WTC11 (cell line): ENCODE measurements around the gene TMED10. TPM values are rescaled to one million over a fixed set of nuclear protein-coding genes. Genes with fewer than 3 reads are reported as not detected.

ENCODE experiments used
- ATAC-seq: fragments of 200-7000 bp; cut with Tn5 transposase; 2 replicates; pipeline ENCODE4 v1.10.0; 2021; ENCODE audit warnings: mild to moderate bottlenecking, moderate library complexity
- CTCF ChIA-PET: fragments of 300-600 bp; sonication (Branson Sonifier 250); formaldehyde crosslinking; loops from one replicate; lab custom pipeline; 2021; ENCODE audit warnings: antibody characterized with exemption; lab: Charles Lee
- POLR2A ChIA-PET: fragments of 350-600 bp; sonication (Branson Sonifier 250); formaldehyde crosslinking; loops from one replicate; lab custom pipeline; 2021; ENCODE audit warnings: antibody characterized with exemption; lab: Charles Lee
- DNase-seq: peaks from one replicate; pipeline ENCODE4 v3.0.0; 2021; ENCODE audit warnings: low spot score
- H3K27ac Mint-ChIP-seq: 2 replicates; pipeline ENCODE4 v1.8.0; 2021; ENCODE audit warnings: mixed read lengths
- H3K27me3 Mint-ChIP-seq: 2 replicates; pipeline ENCODE4 v1.8.0; 2021; ENCODE audit warnings: low read depth, mild to moderate bottlenecking, moderate library complexity, mixed read lengths
- H3K36me3 Mint-ChIP-seq: 2 replicates; pipeline ENCODE4 v1.8.0; 2021; ENCODE audit warnings: mixed read lengths
- H3K4me1 Mint-ChIP-seq: 2 replicates; pipeline ENCODE4 v1.8.0; 2022; ENCODE audit warnings: mixed read lengths
- H3K4me3 Mint-ChIP-seq: 2 replicates; pipeline ENCODE4 v1.8.0; 2021; ENCODE audit warnings: mild to moderate bottlenecking, moderate library complexity, mixed read lengths
- H3K9me3 Mint-ChIP-seq: 2 replicates; pipeline ENCODE4 v1.8.0; 2021; ENCODE audit warnings: mixed read lengths
- AR ChIP-seq: fragments of 250-450 bp; sonication (Bioruptor Pico); IDR thresholded peaks from 2 replicates; pipeline ENCODE4 v1.9.0; 2021; ENCODE audit warnings: mild to moderate bottlenecking
- CBFB ChIP-seq: sonication (generic); formaldehyde crosslinking; IDR thresholded peaks from 2 replicates; pipeline ENCODE4 v1.8.1; 2022; ENCODE audit warnings: mild to moderate bottlenecking, low read depth, missing genetic modification reagents
- ESRRA ChIP-seq: sonication (generic); formaldehyde crosslinking; IDR thresholded peaks from 2 replicates; pipeline ENCODE4 v1.8.1; 2022; ENCODE audit warnings: mild to moderate bottlenecking, missing genetic modification reagents, borderline replicate concordance
- KAT7 ChIP-seq: sonication (generic); formaldehyde crosslinking; IDR thresholded peaks from 2 replicates; pipeline ENCODE4 v1.8.1; 2023; ENCODE audit warnings: missing genetic modification reagents, mild to moderate bottlenecking, borderline replicate concordance
- MXD4 ChIP-seq: fragments of 250-450 bp; sonication (Bioruptor Pico); IDR thresholded peaks from 2 replicates; pipeline ENCODE4 v1.8.0; 2021; ENCODE audit warnings: mild to moderate bottlenecking, moderate library complexity, borderline replicate concordance
- NR3C1 ChIP-seq: sonication (generic); formaldehyde crosslinking; conservative IDR thresholded peaks from 2 replicates; pipeline ENCODE4 v1.8.1; 2023; ENCODE audit warnings: low read depth, mild to moderate bottlenecking, missing genetic modification reagents
- PRRX2 ChIP-seq: fragments of 250-450 bp; sonication (Bioruptor Pico); IDR thresholded peaks from 2 replicates; pipeline ENCODE4 v1.8.0; 2021; ENCODE audit warnings: mild to moderate bottlenecking
- RORB ChIP-seq: fragments of 250-450 bp; sonication (Bioruptor Pico); IDR thresholded peaks from 2 replicates; pipeline ENCODE4 v1.9.0; 2021; ENCODE audit warnings: mild to moderate bottlenecking
- SP1 ChIP-seq: sonication (generic); formaldehyde crosslinking; conservative IDR thresholded peaks from 2 replicates; pipeline ENCODE4 v1.8.1; 2022; ENCODE audit warnings: missing genetic modification reagents
- TCF7 ChIP-seq: sonication (generic); formaldehyde crosslinking; IDR thresholded peaks from 2 replicates; pipeline ENCODE4 v1.8.0; 2022; ENCODE audit warnings: mild to moderate bottlenecking, low read depth, missing genetic modification reagents, moderate library complexity
- TEAD4 ChIP-seq: sonication (generic); formaldehyde crosslinking; IDR thresholded peaks from 2 replicates; pipeline ENCODE4 v1.8.0; 2022; ENCODE audit warnings: mild to moderate bottlenecking, missing genetic modification reagents
- ZNF219 ChIP-seq: sonication (generic); formaldehyde crosslinking; IDR thresholded peaks from 2 replicates; pipeline ENCODE4 v1.8.0; 2023; ENCODE audit warnings: missing genetic modification reagents, mild to moderate bottlenecking, borderline replicate concordance
- ZNF396 ChIP-seq: fragments of 250-450 bp; sonication (Bioruptor Pico); IDR thresholded peaks from 2 replicates; pipeline ENCODE4 v1.8.0; 2021; ENCODE audit warnings: mild to moderate bottlenecking, moderate library complexity, borderline replicate concordance
- ZNF416 ChIP-seq: fragments of 250-450 bp; sonication (Bioruptor Pico); IDR thresholded peaks from 2 replicates; pipeline ENCODE4 v1.9.0; 2021; ENCODE audit warnings: mild to moderate bottlenecking, inconsistent platforms
- total RNA-seq: library from RNA; stranded (reverse); gene quantifications from 3 replicates; pipeline ENCODE4 v1.2.3, GENCODE V29; 2021
- TF ChIP-seq, protein P1 (sequence below): sonication (generic); formaldehyde crosslinking; IDR thresholded peaks from 2 replicates; pipeline ENCODE4 v1.8.0; 2022; ENCODE audit warnings: mild to moderate bottlenecking, missing genetic modification reagents
- TF ChIP-seq, protein P2 (sequence below): sonication (generic); formaldehyde crosslinking; IDR thresholded peaks from 2 replicates; pipeline ENCODE4 v1.8.1; 2023; ENCODE audit warnings: mild to moderate bottlenecking, missing genetic modification reagents, moderate library complexity
- TF ChIP-seq, protein P3 (sequence below): sonication (generic); formaldehyde crosslinking; IDR thresholded peaks from 2 replicates; pipeline ENCODE4 v1.8.0; 2022; ENCODE audit warnings: missing genetic modification reagents
- TF ChIP-seq, protein P4 (sequence below): sonication (generic); formaldehyde crosslinking; IDR thresholded peaks from 2 replicates; pipeline ENCODE4 v1.8.1; 2022; ENCODE audit warnings: missing genetic modification reagents, borderline replicate concordance
- TF ChIP-seq, protein P5 (sequence below): sonication (generic); formaldehyde crosslinking; IDR thresholded peaks from 2 replicates; pipeline ENCODE4 v1.8.1; 2022; ENCODE audit warnings: mild to moderate bottlenecking, moderate library complexity, missing genetic modification reagents
- TF ChIP-seq, protein P6 (sequence below): sonication (generic); formaldehyde crosslinking; IDR thresholded peaks from 2 replicates; pipeline ENCODE4 v1.8.1; 2023; ENCODE audit warnings: mild to moderate bottlenecking, moderate library complexity, missing genetic modification reagents

TMED10 gene
- total RNA-seq, 1 experiment from 2014 or later = 234 TPM

DNA sequence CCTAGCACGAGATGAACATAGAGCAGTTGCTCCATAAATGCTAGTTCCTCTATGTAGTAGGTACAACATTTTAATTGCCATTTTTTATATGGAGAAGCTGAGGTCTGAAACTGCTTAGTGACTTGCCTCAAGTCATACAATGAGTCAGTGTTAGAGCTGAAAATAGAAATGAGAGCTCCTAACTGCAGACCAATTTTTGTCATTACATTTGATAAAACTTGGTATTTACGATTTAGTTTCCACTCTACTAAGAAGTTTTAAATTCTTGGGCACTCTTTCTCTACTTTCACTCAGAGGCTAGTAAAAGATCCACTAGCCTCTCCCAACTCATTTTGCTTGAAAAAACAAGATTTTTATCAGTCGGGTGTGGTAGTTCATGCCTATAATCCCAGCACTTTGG is 8.1 kb upstream of the TMED10 start:
- Mint-ChIP-seq H3K27ac (no peak overlapping the region), H3K4me1 (peaks cover 5% of the 10 kb centered on the region; the same call in 1 of the 2 replicates), H3K36me3 (no peaks in the 10 kb centered on the region), H3K4me3 (no peak overlapping the region), H3K27me3 (peaks cover 19% of the 10 kb centered on the region)
- POLR2A ChIA-PET = no interaction called here
- CTCF ChIA-PET = no interaction called here
- no peak for TF ChIP-seq MXD4 (CRISPR knock-in tag)
- TF ChIP-seq, protein P1, sequence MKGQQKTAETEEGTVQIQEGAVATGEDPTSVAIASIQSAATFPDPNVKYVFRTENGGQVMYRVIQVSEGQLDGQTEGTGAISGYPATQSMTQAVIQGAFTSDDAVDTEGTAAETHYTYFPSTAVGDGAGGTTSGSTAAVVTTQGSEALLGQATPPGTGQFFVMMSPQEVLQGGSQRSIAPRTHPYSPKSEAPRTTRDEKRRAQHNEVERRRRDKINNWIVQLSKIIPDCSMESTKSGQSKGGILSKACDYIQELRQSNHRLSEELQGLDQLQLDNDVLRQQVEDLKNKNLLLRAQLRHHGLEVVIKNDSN (CRISPR knock-in tag) = no peak
- no peak for TF ChIP-seq KAT7 (CRISPR knock-in tag)
- TF ChIP-seq AR (CRISPR knock-in tag) = no peak
- no peak for TF ChIP-seq SP1 (CRISPR knock-in tag)
- TF ChIP-seq, all 79 proteins: peak for 0
- H3K9me3 Mint-ChIP-seq = no peaks in the 10 kb centered on the region
- ATAC-seq (no peak), DNase-seq (no peak)

DNA sequence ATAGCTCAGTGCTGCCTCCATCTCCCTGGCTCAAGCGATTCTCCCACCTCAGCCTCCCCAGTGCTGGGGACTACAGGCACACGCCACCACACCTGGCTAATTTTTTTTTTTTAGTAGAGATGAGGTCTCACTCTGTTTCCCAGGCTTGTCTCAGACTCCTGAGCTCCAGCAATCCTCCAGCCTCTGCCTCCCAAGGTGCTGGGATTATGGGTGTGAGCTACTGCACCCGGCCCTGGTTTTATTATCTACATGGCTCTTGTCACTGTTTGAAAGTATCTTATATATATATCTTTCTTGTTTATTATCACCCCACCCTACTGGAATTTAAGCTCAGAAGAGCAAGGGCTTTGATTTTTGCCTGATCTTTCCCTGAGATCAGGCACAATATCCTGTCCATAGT is 7.6 kb upstream of the TMED10 start:
- ATAC-seq (no peak), DNase-seq (no peak)
- Mint-ChIP-seq H3K4me3 (no peak overlapping the region), H3K27me3 (peaks cover 19% of the 10 kb centered on the region), H3K27ac (no peak overlapping the region), H3K4me1 (peaks cover 5% of the 10 kb centered on the region; the same call in 1 of the 2 replicates), H3K9me3 (no peaks in the 10 kb centered on the region), H3K36me3 (no peaks in the 10 kb centered on the region)
- ChIA-PET CTCF (no interaction called here), POLR2A (no interaction called here)
- TF ChIP-seq TCF7 (CRISPR knock-in tag) = no peak
- TF ChIP-seq ESRRA (CRISPR knock-in tag) = no peak
- TF ChIP-seq PRRX2 (CRISPR knock-in tag) = no peak
- TF ChIP-seq, protein P2, sequence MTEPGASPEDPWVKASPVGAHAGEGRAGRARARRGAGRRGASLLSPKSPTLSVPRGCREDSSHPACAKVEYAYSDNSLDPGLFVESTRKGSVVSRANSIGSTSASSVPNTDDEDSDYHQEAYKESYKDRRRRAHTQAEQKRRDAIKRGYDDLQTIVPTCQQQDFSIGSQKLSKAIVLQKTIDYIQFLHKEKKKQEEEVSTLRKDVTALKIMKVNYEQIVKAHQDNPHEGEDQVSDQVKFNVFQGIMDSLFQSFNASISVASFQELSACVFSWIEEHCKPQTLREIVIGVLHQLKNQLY (CRISPR knock-in tag) = no peak
- no peak for TF ChIP-seq ZNF416
- TF ChIP-seq, protein P3, sequence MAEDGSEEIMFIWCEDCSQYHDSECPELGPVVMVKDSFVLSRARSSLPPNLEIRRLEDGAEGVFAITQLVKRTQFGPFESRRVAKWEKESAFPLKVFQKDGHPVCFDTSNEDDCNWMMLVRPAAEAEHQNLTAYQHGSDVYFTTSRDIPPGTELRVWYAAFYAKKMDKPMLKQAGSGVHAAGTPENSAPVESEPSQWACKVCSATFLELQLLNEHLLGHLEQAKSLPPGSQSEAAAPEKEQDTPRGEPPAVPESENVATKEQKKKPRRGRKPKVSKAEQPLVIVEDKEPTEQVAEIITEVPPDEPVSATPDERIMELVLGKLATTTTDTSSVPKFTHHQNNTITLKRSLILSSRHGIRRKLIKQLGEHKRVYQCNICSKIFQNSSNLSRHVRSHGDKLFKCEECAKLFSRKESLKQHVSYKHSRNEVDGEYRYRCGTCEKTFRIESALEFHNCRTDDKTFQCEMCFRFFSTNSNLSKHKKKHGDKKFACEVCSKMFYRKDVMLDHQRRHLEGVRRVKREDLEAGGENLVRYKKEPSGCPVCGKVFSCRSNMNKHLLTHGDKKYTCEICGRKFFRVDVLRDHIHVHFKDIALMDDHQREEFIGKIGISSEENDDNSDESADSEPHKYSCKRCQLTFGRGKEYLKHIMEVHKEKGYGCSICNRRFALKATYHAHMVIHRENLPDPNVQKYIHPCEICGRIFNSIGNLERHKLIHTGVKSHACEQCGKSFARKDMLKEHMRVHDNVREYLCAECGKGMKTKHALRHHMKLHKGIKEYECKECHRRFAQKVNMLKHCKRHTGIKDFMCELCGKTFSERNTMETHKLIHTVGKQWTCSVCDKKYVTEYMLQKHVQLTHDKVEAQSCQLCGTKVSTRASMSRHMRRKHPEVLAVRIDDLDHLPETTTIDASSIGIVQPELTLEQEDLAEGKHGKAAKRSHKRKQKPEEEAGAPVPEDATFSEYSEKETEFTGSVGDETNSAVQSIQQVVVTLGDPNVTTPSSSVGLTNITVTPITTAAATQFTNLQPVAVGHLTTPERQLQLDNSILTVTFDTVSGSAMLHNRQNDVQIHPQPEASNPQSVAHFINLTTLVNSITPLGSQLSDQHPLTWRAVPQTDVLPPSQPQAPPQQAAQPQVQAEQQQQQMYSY (CRISPR knock-in tag) = no peak
- TF ChIP-seq, protein P4, sequence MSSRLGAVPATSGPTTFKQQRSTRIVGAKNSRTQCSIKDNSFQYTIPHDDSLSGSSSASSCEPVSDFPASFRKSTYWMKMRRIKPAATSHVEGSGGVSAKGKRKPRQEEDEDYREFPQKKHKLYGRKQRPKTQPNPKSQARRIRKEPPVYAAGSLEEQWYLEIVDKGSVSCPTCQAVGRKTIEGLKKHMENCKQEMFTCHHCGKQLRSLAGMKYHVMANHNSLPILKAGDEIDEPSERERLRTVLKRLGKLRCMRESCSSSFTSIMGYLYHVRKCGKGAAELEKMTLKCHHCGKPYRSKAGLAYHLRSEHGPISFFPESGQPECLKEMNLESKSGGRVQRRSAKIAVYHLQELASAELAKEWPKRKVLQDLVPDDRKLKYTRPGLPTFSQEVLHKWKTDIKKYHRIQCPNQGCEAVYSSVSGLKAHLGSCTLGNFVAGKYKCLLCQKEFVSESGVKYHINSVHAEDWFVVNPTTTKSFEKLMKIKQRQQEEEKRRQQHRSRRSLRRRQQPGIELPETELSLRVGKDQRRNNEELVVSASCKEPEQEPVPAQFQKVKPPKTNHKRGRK (CRISPR knock-in tag) = no peak
- no peak for TF ChIP-seq NR3C1 (CRISPR knock-in tag)
- TF ChIP-seq, protein P5, sequence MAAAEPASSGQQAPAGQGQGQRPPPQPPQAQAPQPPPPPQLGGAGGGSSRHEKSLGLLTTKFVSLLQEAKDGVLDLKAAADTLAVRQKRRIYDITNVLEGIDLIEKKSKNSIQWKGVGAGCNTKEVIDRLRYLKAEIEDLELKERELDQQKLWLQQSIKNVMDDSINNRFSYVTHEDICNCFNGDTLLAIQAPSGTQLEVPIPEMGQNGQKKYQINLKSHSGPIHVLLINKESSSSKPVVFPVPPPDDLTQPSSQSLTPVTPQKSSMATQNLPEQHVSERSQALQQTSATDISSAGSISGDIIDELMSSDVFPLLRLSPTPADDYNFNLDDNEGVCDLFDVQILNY (CRISPR knock-in tag) = no peak
- no peak for TF ChIP-seq RORB
- TF ChIP-seq TEAD4 = no peak
- TF ChIP-seq AR (CRISPR knock-in tag) = no peak
- no peak for TF ChIP-seq CBFB (CRISPR knock-in tag)
- no peak for TF ChIP-seq ZNF396 (CRISPR knock-in tag)
- TF ChIP-seq, protein P6, sequence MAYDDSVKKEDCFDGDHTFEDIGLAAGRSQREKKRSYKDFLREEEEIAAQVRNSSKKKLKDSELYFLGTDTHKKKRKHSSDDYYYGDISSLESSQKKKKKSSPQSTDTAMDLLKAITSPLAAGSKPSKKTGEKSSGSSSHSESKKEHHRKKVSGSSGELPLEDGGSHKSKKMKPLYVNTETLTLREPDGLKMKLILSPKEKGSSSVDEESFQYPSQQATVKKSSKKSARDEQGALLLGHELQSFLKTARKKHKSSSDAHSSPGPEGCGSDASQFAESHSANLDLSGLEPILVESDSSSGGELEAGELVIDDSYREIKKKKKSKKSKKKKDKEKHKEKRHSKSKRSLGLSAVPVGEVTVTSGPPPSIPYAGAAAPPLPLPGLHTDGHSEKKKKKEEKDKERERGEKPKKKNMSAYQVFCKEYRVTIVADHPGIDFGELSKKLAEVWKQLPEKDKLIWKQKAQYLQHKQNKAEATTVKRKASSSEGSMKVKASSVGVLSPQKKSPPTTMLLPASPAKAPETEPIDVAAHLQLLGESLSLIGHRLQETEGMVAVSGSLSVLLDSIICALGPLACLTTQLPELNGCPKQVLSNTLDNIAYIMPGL (CRISPR knock-in tag) = no peak
- TF ChIP-seq ZNF219 = no peak
